ENCODE data around the gene NLRP3. TPM values are rescaled to one million over a fixed set of nuclear protein-coding genes. Genes with fewer than 3 reads are reported as not detected.

NLRP3 gene
- total and polyA plus RNA-seq, 9 of the 15 experiments (the other 6 are each of a cell fraction or from before 2014, with no cell fraction given): not detected

DNA sequence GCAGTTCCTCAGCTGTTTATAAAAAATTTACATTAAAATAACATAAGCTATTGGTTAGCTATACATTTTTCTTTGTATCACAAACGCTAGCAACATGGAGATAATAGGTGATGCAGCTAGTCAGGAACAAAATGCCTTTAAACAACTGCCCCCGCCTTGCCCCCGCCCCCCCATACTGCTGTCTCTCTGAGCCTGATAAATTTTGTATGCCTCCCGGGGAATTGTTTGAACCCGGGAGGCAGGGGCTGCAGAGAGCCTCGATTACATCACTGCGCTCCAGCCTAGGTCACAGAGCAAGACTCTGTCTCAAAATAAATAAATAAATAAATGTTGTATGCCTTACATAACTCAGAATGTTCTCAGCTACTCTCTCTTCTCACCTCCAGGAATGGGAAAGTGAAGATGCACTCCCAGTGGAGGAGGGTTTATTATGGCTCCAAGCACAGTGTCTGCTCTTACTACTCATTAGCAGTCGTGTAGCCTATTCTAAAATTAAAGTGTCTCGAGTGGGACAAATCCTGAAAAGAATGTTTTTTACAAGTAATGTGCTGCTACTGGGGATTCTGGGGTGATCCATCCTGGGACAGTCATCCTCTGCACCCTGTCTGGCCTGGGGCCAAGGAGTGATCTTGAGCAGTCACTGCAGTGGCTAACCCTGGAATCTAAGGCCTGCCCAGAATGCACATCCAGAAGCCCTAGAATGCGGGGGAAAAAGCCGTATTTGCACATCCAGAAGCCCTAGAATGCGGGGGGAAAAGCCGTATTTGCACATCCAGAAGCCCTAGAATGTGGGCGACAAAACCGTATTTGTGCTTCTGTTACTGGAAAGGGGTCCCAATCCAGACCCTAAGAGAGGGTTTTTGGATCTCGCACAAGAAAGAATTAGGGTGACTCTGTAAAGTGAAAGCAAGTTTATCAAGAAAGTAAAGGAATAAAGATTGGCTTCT, 44.9 kb upstream of the NLRP3 start (continued):
- TF ChIP-seq, protein P1, sequence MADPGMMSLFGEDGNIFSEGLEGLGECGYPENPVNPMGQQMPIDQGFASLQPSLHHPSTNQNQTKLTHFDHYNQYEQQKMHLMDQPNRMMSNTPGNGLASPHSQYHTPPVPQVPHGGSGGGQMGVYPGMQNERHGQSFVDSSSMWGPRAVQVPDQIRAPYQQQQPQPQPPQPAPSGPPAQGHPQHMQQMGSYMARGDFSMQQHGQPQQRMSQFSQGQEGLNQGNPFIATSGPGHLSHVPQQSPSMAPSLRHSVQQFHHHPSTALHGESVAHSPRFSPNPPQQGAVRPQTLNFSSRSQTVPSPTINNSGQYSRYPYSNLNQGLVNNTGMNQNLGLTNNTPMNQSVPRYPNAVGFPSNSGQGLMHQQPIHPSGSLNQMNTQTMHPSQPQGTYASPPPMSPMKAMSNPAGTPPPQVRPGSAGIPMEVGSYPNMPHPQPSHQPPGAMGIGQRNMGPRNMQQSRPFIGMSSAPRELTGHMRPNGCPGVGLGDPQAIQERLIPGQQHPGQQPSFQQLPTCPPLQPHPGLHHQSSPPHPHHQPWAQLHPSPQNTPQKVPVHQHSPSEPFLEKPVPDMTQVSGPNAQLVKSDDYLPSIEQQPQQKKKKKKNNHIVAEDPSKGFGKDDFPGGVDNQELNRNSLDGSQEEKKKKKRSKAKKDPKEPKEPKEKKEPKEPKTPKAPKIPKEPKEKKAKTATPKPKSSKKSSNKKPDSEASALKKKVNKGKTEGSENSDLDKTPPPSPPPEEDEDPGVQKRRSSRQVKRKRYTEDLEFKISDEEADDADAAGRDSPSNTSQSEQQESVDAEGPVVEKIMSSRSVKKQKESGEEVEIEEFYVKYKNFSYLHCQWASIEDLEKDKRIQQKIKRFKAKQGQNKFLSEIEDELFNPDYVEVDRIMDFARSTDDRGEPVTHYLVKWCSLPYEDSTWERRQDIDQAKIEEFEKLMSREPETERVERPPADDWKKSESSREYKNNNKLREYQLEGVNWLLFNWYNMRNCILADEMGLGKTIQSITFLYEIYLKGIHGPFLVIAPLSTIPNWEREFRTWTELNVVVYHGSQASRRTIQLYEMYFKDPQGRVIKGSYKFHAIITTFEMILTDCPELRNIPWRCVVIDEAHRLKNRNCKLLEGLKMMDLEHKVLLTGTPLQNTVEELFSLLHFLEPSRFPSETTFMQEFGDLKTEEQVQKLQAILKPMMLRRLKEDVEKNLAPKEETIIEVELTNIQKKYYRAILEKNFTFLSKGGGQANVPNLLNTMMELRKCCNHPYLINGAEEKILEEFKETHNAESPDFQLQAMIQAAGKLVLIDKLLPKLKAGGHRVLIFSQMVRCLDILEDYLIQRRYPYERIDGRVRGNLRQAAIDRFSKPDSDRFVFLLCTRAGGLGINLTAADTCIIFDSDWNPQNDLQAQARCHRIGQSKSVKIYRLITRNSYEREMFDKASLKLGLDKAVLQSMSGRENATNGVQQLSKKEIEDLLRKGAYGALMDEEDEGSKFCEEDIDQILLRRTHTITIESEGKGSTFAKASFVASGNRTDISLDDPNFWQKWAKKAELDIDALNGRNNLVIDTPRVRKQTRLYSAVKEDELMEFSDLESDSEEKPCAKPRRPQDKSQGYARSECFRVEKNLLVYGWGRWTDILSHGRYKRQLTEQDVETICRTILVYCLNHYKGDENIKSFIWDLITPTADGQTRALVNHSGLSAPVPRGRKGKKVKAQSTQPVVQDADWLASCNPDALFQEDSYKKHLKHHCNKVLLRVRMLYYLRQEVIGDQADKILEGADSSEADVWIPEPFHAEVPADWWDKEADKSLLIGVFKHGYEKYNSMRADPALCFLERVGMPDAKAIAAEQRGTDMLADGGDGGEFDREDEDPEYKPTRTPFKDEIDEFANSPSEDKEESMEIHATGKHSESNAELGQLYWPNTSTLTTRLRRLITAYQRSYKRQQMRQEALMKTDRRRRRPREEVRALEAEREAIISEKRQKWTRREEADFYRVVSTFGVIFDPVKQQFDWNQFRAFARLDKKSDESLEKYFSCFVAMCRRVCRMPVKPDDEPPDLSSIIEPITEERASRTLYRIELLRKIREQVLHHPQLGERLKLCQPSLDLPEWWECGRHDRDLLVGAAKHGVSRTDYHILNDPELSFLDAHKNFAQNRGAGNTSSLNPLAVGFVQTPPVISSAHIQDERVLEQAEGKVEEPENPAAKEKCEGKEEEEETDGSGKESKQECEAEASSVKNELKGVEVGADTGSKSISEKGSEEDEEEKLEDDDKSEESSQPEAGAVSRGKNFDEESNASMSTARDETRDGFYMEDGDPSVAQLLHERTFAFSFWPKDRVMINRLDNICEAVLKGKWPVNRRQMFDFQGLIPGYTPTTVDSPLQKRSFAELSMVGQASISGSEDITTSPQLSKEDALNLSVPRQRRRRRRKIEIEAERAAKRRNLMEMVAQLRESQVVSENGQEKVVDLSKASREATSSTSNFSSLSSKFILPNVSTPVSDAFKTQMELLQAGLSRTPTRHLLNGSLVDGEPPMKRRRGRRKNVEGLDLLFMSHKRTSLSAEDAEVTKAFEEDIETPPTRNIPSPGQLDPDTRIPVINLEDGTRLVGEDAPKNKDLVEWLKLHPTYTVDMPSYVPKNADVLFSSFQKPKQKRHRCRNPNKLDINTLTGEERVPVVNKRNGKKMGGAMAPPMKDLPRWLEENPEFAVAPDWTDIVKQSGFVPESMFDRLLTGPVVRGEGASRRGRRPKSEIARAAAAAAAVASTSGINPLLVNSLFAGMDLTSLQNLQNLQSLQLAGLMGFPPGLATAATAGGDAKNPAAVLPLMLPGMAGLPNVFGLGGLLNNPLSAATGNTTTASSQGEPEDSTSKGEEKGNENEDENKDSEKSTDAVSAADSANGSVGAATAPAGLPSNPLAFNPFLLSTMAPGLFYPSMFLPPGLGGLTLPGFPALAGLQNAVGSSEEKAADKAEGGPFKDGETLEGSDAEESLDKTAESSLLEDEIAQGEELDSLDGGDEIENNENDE (IDR thresholded peaks at IDR 0.05; ENCODE audit: low read depth, low read length): peak; percentile 86

Measured in K562 (cell line).